HEK293 (cell line): ENCODE measurements around the gene AIF1L.

Source experiments
- GLIS1 ChIP-seq: fragments of 450-650 bp; formaldehyde crosslinking; IDR thresholded peaks from 2 replicates; pipeline ENCODE4 v1.5.1; 2016; ENCODE audit warnings: missing biosample characterization, missing genetic modification characterization
- REPIN1 ChIP-seq: fragments of 450-650 bp; formaldehyde crosslinking; IDR thresholded peaks from 2 replicates; pipeline ENCODE4 v1.5.1; 2017; ENCODE audit warnings: missing biosample characterization, missing genetic modification characterization, low read depth
- ZBTB7A ChIP-seq: fragments of 450-650 bp; formaldehyde crosslinking; IDR thresholded peaks from 2 replicates; pipeline ENCODE4 v1.5.1; 2016; ENCODE audit warnings: low read depth, missing biosample characterization, missing genetic modification characterization
- ZFP3 ChIP-seq: fragments of 450-650 bp; formaldehyde crosslinking; IDR thresholded peaks from 2 replicates; pipeline ENCODE4 v1.5.1; 2016; ENCODE audit warnings: low read depth, missing biosample characterization, missing genetic modification characterization
- ZNF140 ChIP-seq: fragments of 450-650 bp; formaldehyde crosslinking; IDR thresholded peaks from 2 replicates; pipeline ENCODE4 v1.5.1; 2016; ENCODE audit warnings: missing biosample characterization, missing genetic modification characterization
- ZNF423 ChIP-seq: fragments of 450-650 bp; formaldehyde crosslinking; IDR thresholded peaks from 2 replicates; pipeline ENCODE4 v1.5.1; 2016; ENCODE audit warnings: missing biosample characterization, missing genetic modification characterization
- ZNF600 ChIP-seq: fragments of 450-650 bp; formaldehyde crosslinking; IDR thresholded peaks from 2 replicates; pipeline ENCODE4 v1.5.1; 2016; ENCODE audit warnings: missing biosample characterization, missing genetic modification characterization
- ZNF654 ChIP-seq: fragments of 450-650 bp; formaldehyde crosslinking; IDR thresholded peaks from 2 replicates; pipeline ENCODE4 v1.5.1; 2016; ENCODE audit warnings: low read depth, missing biosample characterization, missing genetic modification characterization
- ZNF677 ChIP-seq: fragments of 450-650 bp; IDR thresholded peaks from 2 replicates; pipeline ENCODE4 v1.5.0; 2018; ENCODE audit warnings: missing biosample characterization, mild to moderate bottlenecking, missing genetic modification characterization, moderate library complexity
- ZNF843 ChIP-seq: fragments of 450-650 bp; formaldehyde crosslinking; IDR thresholded peaks from 2 replicates; pipeline ENCODE4 v1.5.1; 2016; ENCODE audit warnings: missing biosample characterization, missing genetic modification characterization
- TF ChIP-seq, protein P1 (sequence below): fragments of 450-650 bp; formaldehyde crosslinking; optimal IDR thresholded peaks from 2 replicates; pipeline ENCODE3; 2016; ENCODE audit warnings: missing biosample characterization, mild to moderate bottlenecking, missing genetic modification characterization
- TF ChIP-seq, protein P2 (sequence below): fragments of 450-650 bp; formaldehyde crosslinking; IDR thresholded peaks from 2 replicates; pipeline ENCODE4 v1.5.1; 2016; ENCODE audit warnings: missing biosample characterization, missing genetic modification characterization
- TF ChIP-seq, protein P3 (sequence below): fragments of 450-650 bp; formaldehyde crosslinking; IDR thresholded peaks from 2 replicates; pipeline ENCODE4 v1.5.1; 2016; ENCODE audit warnings: missing biosample characterization, missing genetic modification characterization
- TF ChIP-seq, protein P4 (sequence below): fragments of 450-650 bp; formaldehyde crosslinking; IDR thresholded peaks from 2 replicates; pipeline ENCODE4 v1.5.1; 2016; ENCODE audit warnings: missing biosample characterization, missing genetic modification characterization
- TF ChIP-seq, protein P5 (sequence below): fragments of 450-650 bp; formaldehyde crosslinking; IDR thresholded peaks from 2 replicates; pipeline ENCODE4 v1.5.1; 2016; ENCODE audit warnings: missing biosample characterization, missing genetic modification characterization
- TF ChIP-seq, protein P6 (sequence below): fragments of 450-650 bp; formaldehyde crosslinking; IDR thresholded peaks from 2 replicates; pipeline ENCODE4 v1.5.1; 2016; ENCODE audit warnings: missing biosample characterization, missing genetic modification characterization, borderline replicate concordance
- TF ChIP-seq, protein P7 (sequence below): fragments of 450-650 bp; formaldehyde crosslinking; IDR thresholded peaks from 2 replicates; pipeline ENCODE4 v1.5.1; 2016; ENCODE audit warnings: missing biosample characterization, missing genetic modification characterization
- TF ChIP-seq, protein P8 (sequence below): fragments of 450-650 bp; formaldehyde crosslinking; IDR thresholded peaks from 2 replicates; pipeline ENCODE4 v1.5.1; 2016; ENCODE audit warnings: missing biosample characterization, missing genetic modification characterization

Gene AIF1L

DNA sequence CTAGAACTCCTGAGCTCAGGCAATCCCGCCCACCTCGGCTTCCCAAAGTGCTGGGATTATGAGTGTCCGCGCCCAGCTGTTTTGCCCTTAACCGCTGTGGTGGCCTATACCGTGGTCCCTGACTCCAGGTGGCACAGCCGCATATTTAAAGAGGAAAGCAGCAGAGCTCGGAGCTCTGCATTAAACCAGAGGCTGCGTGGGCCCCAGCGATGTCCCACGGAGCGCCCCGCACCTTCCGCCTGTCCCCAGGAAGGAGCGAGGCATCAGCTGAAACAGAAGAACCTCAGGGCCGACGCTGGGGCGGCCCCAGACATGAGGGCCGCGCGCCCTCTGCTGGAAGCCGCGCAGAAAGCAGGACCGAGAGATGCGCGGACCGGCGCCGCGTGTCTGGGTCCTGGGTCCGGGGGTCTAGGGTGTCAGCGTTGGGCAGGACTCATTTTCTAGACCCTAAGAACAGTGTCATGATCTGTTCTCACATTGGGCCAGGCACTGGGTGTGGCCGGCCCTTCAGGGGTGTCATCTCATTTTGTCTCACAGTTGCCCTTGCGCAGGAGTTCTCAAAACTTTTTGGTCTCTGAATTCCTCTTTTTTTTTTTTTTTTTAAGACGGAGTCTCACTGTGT lies 49.6 kb upstream of the AIF1L start (continued):
- TF ChIP-seq, protein P1, sequence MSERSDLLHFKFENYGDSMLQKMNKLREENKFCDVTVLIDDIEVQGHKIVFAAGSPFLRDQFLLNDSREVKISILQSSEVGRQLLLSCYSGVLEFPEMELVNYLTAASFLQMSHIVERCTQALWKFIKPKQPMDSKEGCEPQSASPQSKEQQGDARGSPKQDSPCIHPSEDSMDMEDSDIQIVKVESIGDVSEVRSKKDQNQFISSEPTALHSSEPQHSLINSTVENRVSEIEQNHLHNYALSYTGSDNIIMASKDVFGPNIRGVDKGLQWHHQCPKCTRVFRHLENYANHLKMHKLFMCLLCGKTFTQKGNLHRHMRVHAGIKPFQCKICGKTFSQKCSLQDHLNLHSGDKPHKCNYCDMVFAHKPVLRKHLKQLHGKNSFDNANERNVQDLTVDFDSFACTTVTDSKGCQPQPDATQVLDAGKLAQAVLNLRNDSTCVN (tag by site-specific recombination): peak; percentile 25
- TF ChIP-seq, protein P2, sequence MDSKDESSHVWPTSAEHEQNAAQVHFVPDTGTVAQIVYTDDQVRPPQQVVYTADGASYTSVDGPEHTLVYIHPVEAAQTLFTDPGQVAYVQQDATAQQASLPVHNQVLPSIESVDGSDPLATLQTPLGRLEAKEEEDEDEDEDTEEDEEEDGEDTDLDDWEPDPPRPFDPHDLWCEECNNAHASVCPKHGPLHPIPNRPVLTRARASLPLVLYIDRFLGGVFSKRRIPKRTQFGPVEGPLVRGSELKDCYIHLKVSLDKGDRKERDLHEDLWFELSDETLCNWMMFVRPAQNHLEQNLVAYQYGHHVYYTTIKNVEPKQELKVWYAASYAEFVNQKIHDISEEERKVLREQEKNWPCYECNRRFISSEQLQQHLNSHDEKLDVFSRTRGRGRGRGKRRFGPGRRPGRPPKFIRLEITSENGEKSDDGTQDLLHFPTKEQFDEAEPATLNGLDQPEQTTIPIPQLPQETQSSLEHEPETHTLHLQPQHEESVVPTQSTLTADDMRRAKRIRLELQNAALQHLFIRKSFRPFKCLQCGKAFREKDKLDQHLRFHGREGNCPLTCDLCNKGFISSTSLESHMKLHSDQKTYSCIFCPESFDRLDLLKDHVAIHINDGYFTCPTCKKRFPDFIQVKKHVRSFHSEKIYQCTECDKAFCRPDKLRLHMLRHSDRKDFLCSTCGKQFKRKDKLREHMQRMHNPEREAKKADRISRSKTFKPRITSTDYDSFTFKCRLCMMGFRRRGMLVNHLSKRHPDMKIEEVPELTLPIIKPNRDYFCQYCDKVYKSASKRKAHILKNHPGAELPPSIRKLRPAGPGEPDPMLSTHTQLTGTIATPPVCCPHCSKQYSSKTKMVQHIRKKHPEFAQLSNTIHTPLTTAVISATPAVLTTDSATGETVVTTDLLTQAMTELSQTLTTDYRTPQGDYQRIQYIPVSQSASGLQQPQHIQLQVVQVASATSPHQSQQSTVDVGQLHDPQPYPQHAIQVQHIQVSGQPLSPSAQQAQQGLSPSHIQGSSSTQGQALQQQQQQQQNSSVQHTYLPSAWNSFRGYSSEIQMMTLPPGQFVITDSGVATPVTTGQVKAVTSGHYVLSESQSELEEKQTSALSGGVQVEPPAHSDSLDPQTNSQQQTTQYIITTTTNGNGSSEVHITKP (tag by site-specific recombination): no peak
- TF ChIP-seq, protein P3, sequence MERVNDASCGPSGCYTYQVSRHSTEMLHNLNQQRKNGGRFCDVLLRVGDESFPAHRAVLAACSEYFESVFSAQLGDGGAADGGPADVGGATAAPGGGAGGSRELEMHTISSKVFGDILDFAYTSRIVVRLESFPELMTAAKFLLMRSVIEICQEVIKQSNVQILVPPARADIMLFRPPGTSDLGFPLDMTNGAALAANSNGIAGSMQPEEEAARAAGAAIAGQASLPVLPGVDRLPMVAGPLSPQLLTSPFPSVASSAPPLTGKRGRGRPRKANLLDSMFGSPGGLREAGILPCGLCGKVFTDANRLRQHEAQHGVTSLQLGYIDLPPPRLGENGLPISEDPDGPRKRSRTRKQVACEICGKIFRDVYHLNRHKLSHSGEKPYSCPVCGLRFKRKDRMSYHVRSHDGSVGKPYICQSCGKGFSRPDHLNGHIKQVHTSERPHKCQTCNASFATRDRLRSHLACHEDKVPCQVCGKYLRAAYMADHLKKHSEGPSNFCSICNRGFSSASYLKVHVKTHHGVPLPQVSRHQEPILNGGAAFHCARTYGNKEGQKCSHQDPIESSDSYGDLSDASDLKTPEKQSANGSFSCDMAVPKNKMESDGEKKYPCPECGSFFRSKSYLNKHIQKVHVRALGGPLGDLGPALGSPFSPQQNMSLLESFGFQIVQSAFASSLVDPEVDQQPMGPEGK (tag by site-specific recombination): peak; percentile 20; the same call in 1 of the 2 replicates
- TF ChIP-seq GLIS1 (tag by site-specific recombination) (peak; percentile 15; the same call in 1 of the 2 replicates), ZNF600 (tag by site-specific recombination) (0 out of 2 replicates have a peak, but pooled peaks have one; percentile 31), ZNF843 (no peak), ZNF423 (tag by site-specific recombination) (no peak), ZFP3 (tag by site-specific recombination) (no peak), ZNF140 (tag by site-specific recombination) (no peak), ZBTB7A (no peak), REPIN1 (tag by site-specific recombination) (no peak), ZNF654 (peak; percentile 90), ZNF677 (tag by site-specific recombination) (no peak)
- TF ChIP-seq, protein P4, sequence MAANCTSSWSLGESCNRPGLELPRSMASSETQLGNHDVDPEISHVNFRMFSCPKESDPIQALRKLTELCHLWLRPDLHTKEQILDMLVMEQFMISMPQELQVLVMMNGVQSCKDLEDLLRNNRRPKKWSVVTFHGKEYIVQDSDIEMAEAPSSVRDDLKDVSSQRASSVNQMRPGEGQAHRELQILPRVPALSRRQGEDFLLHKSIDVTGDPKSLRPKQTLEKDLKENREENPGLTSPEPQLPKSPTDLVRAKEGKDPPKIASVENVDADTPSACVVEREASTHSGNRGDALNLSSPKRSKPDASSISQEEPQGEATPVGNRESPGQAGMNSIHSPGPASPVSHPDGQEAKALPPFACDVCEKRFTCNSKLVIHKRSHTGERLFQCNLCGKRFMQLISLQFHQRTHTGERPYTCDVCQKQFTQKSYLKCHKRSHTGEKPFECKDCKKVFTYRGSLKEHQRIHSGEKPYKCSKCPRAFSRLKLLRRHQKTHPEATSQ (tag by site-specific recombination): no peak
- TF ChIP-seq, protein P5, sequence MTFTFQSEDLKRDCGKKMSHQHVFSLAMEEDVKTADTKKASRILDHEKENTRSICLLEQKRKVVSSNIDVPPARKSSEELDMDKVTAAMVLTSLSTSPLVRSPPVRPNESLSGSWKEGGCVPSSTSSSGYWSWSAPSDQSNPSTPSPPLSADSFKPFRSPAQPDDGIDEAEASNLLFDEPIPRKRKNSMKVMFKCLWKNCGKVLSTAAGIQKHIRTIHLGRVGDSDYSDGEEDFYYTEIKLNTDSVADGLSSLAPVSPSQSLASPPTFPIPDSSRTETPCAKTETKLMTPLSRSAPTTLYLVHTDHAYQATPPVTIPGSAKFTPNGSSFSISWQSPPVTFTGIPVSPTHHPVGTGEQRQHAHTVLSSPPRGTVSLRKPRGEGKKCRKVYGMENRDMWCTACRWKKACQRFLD (tag by site-specific recombination): no peak
- TF ChIP-seq, protein P6, sequence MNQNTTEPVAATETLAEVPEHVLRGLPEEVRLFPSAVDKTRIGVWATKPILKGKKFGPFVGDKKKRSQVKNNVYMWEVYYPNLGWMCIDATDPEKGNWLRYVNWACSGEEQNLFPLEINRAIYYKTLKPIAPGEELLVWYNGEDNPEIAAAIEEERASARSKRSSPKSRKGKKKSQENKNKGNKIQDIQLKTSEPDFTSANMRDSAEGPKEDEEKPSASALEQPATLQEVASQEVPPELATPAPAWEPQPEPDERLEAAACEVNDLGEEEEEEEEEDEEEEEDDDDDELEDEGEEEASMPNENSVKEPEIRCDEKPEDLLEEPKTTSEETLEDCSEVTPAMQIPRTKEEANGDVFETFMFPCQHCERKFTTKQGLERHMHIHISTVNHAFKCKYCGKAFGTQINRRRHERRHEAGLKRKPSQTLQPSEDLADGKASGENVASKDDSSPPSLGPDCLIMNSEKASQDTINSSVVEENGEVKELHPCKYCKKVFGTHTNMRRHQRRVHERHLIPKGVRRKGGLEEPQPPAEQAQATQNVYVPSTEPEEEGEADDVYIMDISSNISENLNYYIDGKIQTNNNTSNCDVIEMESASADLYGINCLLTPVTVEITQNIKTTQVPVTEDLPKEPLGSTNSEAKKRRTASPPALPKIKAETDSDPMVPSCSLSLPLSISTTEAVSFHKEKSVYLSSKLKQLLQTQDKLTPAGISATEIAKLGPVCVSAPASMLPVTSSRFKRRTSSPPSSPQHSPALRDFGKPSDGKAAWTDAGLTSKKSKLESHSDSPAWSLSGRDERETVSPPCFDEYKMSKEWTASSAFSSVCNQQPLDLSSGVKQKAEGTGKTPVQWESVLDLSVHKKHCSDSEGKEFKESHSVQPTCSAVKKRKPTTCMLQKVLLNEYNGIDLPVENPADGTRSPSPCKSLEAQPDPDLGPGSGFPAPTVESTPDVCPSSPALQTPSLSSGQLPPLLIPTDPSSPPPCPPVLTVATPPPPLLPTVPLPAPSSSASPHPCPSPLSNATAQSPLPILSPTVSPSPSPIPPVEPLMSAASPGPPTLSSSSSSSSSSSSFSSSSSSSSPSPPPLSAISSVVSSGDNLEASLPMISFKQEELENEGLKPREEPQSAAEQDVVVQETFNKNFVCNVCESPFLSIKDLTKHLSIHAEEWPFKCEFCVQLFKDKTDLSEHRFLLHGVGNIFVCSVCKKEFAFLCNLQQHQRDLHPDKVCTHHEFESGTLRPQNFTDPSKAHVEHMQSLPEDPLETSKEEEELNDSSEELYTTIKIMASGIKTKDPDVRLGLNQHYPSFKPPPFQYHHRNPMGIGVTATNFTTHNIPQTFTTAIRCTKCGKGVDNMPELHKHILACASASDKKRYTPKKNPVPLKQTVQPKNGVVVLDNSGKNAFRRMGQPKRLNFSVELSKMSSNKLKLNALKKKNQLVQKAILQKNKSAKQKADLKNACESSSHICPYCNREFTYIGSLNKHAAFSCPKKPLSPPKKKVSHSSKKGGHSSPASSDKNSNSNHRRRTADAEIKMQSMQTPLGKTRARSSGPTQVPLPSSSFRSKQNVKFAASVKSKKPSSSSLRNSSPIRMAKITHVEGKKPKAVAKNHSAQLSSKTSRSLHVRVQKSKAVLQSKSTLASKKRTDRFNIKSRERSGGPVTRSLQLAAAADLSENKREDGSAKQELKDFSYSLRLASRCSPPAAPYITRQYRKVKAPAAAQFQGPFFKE: no peak
- TF ChIP-seq, protein P7, sequence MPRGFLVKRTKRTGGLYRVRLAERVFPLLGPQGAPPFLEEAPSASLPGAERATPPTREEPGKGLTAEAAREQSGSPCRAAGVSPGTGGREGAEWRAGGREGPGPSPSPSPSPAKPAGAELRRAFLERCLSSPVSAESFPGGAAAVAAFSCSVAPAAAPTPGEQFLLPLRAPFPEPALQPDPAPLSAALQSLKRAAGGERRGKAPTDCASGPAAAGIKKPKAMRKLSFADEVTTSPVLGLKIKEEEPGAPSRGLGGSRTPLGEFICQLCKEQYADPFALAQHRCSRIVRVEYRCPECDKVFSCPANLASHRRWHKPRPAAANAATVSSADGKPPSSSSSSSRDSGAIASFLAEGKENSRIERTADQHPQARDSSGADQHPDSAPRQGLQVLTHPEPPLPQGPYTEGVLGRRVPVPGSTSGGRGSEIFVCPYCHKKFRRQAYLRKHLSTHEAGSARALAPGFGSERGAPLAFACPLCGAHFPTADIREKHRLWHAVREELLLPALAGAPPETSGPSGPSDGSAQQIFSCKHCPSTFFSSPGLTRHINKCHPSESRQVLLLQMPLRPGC (tag by site-specific recombination): no peak
- TF ChIP-seq, protein P8, sequence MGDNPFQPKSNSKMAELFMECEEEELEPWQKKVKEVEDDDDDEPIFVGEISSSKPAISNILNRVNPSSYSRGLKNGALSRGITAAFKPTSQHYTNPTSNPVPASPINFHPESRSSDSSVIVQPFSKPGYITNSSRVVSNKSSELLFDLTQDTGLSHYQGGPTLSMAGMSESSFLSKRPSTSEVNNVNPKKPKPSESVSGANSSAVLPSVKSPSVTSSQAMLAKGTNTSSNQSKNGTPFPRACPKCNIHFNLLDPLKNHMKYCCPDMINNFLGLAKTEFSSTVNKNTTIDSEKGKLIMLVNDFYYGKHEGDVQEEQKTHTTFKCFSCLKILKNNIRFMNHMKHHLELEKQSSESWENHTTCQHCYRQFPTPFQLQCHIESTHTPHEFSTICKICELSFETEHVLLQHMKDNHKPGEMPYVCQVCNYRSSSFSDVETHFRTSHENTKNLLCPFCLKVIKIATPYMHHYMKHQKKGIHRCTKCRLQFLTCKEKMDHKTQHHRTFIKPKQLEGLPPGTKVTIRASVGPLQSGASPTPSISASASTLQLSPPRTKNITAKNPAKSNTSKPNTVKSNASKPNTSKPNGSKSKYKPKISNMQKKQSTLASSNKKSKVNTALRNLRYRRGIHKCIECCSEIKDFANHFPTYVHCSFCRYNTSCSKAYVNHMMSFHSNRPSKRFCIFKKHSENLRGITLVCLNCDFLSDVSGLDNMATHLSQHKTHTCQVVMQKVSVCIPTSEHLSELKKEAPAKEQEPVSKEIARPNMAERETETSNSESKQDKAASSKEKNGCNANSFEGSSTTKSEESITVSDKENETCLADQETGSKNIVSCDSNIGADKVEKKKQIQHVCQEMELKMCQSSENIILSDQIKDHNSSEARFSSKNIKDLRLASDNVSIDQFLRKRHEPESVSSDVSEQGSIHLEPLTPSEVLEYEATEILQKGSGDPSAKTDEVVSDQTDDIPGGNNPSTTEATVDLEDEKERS (tag by site-specific recombination): no peak
